GM21717 (cell line): Measurements from ENCODE around the gene SHANK1.

Experiments
- ATAC-seq: cut with Tn5 transposase; IDR thresholded peaks from one replicate; pipeline ENCODE4 v1.9.1; 2021; ENCODE audit warnings: mild to moderate bottlenecking, moderate library complexity; ENCODE audit not compliant: unreplicated experiment

Gene SHANK1

GRCh38 chr19:50713556-50714236 is 5.9 kb downstream of the SHANK1 start:
- ATAC-seq: no peak

DNA sequence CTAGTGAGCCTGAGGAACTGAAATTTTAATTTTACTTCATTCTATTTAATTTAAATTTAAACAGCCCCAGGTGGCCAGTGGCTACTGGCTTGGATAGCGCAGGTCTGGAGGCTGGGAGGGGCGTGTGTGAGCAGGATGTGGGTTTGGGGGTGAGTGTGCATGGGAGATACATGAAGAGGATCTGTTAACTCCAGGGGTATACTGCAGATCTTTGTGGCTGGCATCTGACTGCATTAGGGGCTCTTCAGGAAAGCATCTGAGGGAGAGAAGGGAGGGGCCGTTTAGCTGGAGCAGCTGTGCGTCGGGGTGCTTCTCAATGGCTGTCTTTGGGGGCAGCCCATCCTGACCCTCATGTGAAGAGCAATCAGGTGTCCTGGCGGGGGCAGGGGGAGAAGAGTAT is 6.8 kb downstream of the SHANK1 start:
- ATAC-seq: no peak

- ATAC-seq: no peak
Measured at GRCh38 chr19:50711805-50712204, 7.8 kb downstream of the SHANK1 start.

DNA sequence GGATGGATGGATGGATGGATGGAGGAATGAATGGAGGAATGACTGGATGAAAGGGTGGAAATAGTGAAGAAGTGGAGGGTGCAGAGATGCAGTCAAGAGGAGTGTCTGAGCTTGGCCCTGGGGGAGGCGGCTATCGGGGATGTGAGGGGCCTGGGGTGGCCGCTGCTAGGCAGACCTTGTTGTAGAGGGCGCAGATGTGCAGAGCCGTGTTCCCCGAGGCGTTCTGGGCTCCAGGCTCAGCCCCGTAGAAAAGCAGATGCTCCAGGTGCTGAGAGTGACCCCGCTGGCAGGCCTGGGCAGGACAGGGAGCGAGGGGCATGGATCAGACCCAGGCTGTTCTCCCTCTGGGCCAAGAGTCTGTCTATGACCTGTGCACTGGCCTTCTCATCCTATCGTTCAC is 8.4 kb downstream of the SHANK1 start:
- ATAC-seq: no peak

DNA sequence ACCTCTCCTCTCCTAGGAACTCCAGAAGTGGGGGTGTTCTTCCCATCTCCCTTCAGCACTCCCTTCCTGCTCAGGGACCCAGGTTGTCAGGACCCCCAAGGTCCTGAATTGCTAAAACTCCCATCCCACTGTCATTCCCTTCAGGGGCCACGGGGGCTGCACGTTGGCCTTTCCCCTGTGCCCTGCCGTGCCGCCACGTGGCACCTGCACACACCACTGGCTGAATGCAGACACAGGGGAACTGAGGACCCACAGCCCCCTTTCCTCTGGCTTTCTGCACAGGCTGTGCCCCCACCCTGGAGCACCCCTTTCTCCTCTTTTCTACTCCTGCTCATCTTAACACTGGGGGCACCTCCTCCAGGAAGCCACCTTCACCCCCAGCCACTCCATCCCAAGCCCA is 9.0 kb downstream of the SHANK1 start:
- no peak for ATAC-seq

GRCh38 chr19:50710094-50710493 is 9.5 kb downstream of the SHANK1 start:
- no peak for ATAC-seq

DNA sequence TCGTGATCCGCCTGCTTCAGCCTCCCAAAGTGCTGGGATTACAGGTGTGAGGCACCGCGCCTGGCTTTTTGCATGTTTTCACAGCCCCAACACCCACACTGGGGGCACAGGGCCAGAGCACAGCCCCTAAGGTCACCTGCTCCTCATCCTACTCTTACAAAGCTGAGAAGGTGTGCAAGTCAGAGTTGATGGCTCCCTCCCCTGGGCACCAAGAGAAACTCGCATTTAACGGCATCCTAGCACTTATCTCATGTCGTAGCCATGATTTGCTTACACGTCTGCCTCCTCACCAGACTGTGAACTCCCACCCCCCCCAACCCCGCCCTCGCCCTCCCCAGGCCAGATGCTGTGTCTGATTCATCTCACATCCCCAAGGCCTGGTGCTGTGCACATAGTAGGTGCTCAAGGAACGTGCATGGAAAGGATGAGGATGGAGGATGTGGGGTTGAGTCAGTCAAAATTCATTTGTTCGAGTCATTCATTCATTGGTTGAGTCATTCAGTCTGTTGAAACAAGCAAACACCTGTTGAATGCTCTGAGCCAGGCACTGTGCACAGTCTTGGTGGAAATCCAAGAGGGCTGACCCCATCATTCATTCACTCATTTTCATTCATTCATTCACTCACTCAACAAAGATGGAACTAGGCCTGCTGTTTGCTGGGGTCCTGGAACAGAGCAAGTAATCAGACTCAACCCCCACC is 11.3 kb downstream of the SHANK1 start:
- no peak for ATAC-seq

DNA sequence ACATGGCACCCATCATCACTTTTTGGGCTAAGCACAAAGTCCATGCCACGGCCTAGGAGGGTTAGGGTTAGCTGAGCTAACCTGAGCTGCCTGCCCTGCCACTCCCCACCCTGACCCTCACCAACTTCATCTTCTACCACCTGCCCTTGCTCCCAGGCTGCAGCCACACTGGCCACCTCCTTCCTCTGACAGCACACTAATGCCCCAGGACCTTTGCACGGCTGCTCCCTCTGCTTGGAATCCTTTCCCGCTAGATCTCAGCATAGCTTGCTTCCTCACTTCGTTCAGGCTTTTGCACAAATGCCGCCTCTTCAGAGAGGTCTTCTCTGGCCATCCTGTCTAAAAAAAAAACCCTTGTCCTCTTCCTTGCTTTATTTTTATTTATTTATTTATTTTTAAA is 13.2 kb downstream of the SHANK1 start:
- no peak for ATAC-seq

DNA sequence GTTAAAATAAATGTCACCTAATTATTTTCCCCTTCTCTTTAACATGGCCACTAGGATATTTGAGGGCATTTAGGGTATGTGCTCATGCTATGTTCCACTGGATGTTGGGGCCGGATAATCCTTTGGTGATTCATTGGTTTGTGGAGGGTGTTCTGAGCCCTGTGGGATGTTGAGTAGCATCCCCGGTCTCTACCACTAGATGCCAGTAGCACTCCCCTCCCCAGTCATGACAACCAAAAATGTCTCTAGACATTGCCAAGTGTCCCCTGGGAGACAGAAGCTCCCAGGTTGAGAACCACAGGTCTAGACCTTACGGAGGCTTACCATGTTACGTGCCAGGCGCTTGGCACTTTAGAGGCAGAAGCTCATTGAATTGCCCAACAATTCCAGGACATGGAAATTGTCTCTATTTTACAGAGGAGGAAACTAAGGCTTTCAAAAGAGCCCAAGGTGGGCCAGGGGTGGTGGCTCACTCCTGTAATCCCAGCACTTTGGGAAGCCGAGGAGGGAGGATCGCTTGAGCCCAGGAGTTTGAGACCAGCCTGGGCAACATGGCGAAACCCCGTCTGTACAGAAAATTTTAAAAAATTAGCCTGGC is 14.1 kb downstream of the SHANK1 start:
- ATAC-seq: no peak

DNA sequence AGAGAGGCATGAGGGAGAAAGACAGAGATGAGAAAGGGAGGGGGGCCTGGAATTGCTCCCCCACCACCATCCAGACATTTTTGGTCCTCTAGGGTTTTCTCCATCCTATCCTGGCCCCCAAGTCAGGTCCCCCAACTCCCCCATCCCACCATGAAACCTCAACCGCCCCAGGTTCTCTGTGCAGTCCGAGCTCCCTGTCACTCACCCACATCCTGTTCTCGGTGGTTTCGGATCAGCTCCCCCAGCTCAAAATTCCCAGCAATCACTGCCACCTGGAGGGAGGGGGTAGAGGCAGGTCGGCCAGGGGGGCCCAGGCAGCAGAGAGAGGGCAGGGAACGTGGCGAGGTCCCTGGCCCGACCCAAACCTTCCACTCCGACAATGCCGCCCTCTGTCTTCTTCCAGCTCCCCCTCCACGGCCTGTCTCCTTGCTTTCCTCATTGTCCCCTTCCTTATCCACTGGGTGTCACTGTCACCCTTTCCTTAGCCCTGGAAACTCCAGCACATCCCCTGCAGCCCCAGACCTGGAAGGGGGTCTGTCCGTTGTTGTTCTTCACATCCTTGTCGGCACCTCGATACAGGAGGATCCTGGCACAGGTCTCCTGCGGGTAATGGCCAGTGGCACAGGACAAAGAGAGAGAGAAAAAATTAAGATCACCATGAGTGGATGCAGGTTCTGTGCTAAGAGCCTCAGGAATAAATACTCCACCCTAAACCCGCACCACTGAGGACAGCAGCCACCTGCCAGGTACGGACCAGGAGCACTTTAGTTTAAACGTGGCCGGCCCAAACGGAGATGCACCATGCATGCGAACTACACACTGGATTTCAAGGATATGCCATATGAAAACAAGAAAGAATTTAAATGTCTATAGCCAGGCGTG is 15.4 kb downstream of the SHANK1 start:
- no peak for ATAC-seq

GRCh38 chr19:50702871-50703829 is 16.5 kb downstream of the SHANK1 start:
- no peak for ATAC-seq

- ATAC-seq: no peak
Measured at GRCh38 chr19:50702158-50702870, 17.3 kb downstream of the SHANK1 start.

DNA sequence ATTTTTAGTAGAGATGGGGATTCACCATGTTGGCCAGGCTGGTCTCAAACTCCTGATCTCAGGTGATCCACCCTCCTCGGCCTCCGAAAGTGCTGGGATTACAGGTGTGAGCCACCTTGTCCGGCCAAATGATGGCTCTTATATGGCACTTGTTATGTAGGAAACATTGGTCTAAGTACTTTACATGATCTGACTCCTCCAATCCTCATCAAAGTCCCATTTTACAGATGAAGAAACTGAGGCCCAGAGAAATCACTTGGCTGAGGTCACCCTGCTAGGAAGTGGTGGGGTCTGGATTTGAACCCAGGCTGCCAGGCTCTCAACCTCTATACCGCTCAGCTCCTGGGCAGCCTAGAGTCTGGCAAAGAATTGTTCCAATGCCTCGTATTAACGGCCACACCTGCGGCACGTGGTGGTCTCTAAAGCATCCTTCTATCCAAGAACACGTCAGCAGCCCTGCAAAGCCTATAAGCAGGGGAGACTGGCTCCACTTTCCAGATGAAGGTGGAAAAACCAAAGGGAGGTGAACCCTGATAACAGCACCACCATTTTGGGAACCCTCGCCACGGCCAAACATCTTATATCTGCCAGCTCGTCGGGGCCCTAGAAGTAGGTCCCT is 18.1 kb downstream of the SHANK1 start:
- no peak for ATAC-seq

DNA sequence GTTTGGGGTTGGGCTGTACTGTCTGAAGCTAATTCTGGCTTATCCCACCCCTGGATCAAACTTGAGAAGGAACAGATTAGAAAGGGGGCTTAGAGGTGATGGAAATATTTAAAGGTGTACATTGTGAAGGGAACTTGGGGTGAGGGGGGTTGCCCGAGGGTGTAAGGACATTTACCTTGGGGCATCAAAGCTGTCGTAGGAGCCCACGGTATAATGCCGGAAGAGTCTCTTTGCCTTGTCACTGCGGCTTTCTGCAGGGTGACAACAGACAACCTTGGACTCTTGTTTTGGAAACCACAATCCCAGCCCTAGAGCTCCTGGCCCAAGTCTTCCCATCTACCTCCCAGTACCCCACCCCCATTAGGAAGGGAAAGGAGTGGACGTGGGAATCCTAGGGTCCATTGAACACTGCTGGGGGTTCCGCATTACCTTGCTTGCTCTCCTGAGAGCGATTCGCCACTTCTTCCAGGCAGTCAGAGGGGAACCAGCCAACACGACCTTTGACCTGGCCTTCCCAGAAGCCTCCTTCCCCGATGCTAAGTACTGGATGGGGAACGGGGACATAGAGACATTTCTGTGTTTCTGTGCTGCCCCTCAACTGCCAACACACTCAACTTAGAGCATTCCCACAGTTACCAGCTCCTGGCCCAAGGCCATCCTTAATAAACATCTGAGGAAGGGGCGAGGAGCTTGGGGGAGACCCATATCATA is 22.0 kb downstream of the SHANK1 start:
- ATAC-seq: no peak

DNA sequence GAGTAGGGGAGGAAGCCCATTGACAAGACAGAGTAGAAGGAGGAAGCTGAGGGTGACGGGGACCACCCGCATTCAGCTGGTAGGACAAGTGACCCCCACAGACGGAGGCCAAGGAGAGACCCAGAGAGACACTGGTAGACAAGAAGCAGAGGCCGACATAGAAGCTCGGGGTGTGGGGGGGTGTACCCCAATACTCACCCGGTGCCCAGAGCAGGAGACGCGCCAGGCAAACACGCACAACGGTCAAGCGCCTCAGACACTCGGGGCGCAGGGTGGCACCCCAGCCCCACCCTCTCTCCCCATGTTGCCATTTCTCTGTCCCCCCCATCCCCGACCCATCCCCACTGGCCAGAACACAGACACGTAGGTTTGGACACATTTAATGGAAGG is 23.5 kb downstream of the SHANK1 start:
- no peak for ATAC-seq

DNA sequence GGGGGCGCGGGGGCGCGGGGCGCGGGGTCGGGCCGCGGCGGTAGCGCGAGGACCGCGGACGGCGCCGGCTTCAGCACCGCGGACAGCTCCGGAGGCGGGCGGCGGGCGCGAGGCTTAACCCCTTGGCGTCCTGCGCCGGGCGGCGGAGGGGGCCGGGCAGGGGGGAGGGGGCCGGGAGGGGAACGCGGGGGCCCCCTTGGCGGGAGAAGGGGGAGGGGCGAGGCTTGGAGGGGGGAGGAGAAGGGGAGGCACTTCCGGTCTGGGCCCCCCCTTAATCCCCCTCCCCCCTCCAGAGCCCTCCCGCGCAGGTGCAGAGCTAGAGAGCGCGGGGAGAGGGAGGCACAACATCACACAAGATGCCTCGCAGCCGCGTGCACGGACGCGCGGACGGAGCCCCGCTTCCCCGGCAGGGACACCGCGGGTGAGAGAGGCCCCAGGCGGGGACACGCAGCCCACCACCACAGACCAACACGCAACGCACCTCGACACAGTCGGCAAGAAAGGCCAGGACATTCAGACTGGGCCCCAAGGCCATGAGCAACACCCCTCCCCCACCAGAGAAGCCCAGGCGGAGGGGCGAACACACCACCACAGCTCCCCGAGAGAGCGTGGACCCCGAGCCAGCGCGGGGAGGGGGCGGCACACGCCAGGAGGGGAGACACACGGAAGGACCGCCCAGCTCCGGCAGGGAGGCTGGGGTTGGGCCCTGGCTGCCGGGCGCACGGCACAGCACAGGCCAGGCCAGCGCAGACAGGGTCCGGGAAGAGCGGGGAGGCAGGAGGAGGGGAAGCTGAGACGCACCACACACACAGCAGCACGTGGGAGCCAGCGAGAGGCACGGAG is 24.1 kb downstream of the SHANK1 start:
- no peak for ATAC-seq

DNA sequence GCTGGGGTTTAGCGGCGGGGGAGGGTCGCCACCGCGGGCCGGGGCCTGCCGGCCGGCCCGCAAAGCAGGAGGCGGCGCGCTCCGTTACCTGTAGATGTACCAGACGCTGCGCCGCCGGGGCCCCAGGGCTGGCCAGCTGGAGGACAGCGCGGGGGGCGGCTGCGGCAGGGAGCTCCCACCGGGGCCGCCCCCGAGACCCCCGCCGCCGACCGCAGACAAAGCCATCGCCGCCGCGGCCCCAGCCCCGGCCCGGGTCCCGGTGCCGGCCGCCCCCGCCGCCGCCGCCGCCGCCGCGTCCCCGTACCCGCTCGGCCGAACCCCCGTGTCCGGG is 24.8 kb downstream of the SHANK1 start:
- no peak for ATAC-seq
